Upper lobe of right lung (tissue), 1 donor: ENCODE measurements around the gene KDELR3. TPM values are rescaled to one million over a fixed set of nuclear protein-coding genes. Genes with fewer than 3 reads are reported as not detected.

Source experiments
- ATAC-seq: fragments of 200-7000 bp; cut with Tn5 transposase; one replicate; pipeline ENCODE4 v1.9.1; 2020; ENCODE audit warnings: mild to moderate bottlenecking, moderate library complexity
- DNase-seq: peaks from one replicate; pipeline ENCODE4 v3.0.0-alpha.2; 2020
- H3K27ac ChIP-seq: fragments of 200-600 bp; one replicate; pipeline ENCODE4 v1.8.0; 2022
- H3K27me3 ChIP-seq: fragments of 200-600 bp; one replicate; pipeline ENCODE4 v1.8.0; 2022; ENCODE audit warnings: mild to moderate bottlenecking
- H3K36me3 ChIP-seq: fragments of 200-600 bp; one replicate; pipeline ENCODE4 v1.8.0; 2022
- H3K4me1 ChIP-seq: fragments of 200-600 bp; one replicate; pipeline ENCODE4 v1.8.0; 2022
- H3K4me3 ChIP-seq: fragments of 200-600 bp; one replicate; pipeline ENCODE4 v1.8.0; 2022; ENCODE audit warnings: mild to moderate bottlenecking
- H3K9me3 ChIP-seq: fragments of 200-600 bp; one replicate; pipeline ENCODE4 v1.8.0; 2022
- intact Hi-C: fragments of 100-400 bp; cut with DNase I; formaldehyde crosslinking; loops from one replicate; pipeline ENCODE4 v1.11.0; 2022
- total RNA-seq: library from RNA; stranded (reverse); fragmentation: NEBNext Ultra II Directional; extraction: Animal tissue kit (Norgen Biotek cat#: 25700); gene quantifications from one replicate; pipeline ENCODE4 v1.2.1, GENCODE V29; 2021
- TF ChIP-seq, protein P1 (sequence below): fragments of 200-600 bp; IDR thresholded peaks from one replicate; pipeline ENCODE4 v1.8.0; 2022; ENCODE audit warnings: antibody characterized with exemption
- donor health status: DM: no; HTN: yes; CAD: no; lungs with severe emphysema.

KDELR3 gene
- total RNA-seq, 1 donor from 2014 or later, result 5.9 TPM

DNA sequence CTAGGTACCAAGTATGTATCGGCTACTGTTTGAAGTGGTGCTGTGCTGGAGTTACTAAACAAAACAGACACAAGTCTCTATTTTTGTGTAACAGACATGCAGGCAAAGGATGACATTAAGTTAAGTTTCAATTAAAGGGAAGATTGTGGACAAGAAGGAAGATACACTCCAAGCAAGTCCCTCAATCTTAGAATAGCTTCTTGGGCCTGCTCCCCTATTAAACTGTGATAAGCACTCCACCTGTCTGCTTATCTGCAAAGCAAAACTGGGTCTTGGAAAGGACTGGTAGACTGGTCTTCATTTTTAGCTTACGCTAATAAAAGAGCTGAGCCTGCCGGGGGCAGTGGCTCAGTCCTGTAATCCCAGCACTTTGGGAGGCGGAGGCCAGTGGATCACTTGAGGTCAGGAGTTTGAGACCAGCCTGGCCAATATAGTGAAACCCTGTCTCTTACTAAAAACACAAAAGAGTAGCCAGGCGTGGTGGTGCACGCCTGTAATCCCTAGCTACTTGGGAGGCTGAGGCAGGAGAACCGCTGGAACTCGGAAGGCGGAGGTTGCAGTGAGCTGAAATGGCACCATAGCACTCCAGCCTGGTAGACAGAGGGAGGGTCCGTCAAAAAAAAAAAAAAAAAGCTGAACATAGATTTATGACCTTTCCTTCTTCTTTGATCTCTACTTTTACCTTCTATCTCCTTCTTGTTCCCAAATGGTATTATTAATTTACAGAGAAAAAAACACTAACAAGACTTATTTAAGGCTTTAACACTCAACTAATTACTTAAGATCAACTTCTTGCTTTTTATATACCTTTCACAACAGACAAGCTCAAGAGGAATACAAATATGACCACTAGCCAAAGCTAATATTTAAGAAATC lies 34.1 kb downstream of the KDELR3 start:
- no peak for DNase-seq
- intact Hi-C loops, result no loop called here
- H3K4me1 ChIP-seq, result peaks cover 47% of the 10 kb centered on the region
- H3K36me3 ChIP-seq, result peaks cover 67% of the 10 kb centered on the region
- H3K9me3 ChIP-seq, result no peaks in the 10 kb centered on the region
- no peak overlapping the region for H3K27ac ChIP-seq
- no peak for ATAC-seq
- TF ChIP-seq, protein P1, sequence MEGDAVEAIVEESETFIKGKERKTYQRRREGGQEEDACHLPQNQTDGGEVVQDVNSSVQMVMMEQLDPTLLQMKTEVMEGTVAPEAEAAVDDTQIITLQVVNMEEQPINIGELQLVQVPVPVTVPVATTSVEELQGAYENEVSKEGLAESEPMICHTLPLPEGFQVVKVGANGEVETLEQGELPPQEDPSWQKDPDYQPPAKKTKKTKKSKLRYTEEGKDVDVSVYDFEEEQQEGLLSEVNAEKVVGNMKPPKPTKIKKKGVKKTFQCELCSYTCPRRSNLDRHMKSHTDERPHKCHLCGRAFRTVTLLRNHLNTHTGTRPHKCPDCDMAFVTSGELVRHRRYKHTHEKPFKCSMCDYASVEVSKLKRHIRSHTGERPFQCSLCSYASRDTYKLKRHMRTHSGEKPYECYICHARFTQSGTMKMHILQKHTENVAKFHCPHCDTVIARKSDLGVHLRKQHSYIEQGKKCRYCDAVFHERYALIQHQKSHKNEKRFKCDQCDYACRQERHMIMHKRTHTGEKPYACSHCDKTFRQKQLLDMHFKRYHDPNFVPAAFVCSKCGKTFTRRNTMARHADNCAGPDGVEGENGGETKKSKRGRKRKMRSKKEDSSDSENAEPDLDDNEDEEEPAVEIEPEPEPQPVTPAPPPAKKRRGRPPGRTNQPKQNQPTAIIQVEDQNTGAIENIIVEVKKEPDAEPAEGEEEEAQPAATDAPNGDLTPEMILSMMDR, result no peak
- H3K27me3 ChIP-seq, result no peaks in the 10 kb centered on the region
- peak overlapping the region; percentile 80 for H3K4me3 ChIP-seq

DNA sequence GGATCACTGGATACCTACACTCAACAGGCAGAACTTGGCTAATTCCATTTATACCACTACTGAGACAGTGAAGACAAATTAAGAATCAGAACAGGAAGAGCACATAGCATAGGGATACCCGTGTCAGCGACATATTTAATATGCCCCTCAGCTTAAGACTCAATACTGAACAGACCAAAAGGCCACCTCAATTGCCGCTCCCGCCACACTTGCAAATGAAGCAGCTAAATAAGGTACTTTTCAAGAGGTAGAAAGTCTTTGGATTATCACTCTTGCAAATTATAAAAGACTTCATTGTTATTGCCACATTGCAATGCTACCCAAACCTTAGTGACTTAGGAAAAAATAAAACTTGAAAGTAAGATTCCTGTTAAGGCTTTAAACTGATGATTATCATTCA lies 35.1 kb downstream of the KDELR3 start:
- ATAC-seq, result no peak

DNA sequence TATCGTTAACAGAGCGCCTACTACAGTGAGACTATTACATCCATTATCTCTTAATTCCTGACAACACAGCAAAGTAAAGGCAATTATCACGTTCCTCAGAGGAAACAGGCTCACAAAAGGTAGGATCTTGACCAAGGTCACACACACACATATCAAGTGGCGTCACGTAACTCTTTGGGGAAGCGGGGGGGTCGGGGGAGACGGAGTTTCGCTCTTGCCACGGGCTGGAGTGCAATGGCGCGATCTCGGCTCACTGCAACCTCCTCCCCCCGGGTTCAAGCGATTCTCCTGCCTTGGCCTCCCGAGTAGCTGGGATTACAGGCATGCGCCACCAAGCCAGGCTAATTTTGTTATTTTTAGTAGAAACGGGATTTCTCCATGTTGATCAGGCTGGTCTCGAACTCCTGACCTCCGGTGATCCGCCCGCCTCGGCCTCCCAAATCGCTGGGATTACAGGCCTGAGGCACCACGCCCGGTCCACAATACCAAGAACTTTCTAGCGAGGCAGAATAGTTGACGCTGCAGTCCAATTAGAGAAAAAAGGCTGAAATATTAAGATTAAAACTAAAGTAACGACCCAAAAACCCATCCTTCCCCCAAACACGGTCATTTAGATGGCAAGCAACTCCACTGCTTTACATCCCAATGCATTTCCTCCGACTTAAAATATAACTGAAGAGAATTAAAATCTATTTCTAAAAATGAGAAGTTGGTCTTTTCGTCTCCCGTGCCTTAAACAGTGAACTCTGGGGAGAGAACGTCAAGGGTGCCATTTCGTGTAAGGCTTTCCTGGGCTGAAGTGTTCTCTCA lies 37.0 kb downstream of the KDELR3 start:
- Histone ChIP-seq H3K36me3 (peaks cover 38% of the 10 kb centered on the region), H3K4me1 (peaks cover 42% of the 10 kb centered on the region), H3K27me3 (no peaks in the 10 kb centered on the region), H3K27ac (peak overlapping the region; percentile 100), H3K4me3 (peak overlapping the region; percentile 80), H3K9me3 (no peaks in the 10 kb centered on the region)
- intact Hi-C loops, result no loop called here
- TF ChIP-seq, protein P1, result no peak
- peak; percentile 41 for ATAC-seq
- peak; percentile 85 for DNase-seq

More for the DNA sequence above, 35.1 kb downstream of the KDELR3 start:
- H3K27ac ChIP-seq, result no peak overlapping the region
- DNase-seq, result no peak
- intact Hi-C loops, result no loop called here
- H3K36me3 ChIP-seq, result peaks cover 57% of the 10 kb centered on the region
- peaks cover 47% of the 10 kb centered on the region for H3K4me1 ChIP-seq
- no peaks in the 10 kb centered on the region for H3K27me3 ChIP-seq
- peak overlapping the region; percentile 80 for H3K4me3 ChIP-seq
- TF ChIP-seq, protein P1, result no peak
- no peaks in the 10 kb centered on the region for H3K9me3 ChIP-seq

DNA sequence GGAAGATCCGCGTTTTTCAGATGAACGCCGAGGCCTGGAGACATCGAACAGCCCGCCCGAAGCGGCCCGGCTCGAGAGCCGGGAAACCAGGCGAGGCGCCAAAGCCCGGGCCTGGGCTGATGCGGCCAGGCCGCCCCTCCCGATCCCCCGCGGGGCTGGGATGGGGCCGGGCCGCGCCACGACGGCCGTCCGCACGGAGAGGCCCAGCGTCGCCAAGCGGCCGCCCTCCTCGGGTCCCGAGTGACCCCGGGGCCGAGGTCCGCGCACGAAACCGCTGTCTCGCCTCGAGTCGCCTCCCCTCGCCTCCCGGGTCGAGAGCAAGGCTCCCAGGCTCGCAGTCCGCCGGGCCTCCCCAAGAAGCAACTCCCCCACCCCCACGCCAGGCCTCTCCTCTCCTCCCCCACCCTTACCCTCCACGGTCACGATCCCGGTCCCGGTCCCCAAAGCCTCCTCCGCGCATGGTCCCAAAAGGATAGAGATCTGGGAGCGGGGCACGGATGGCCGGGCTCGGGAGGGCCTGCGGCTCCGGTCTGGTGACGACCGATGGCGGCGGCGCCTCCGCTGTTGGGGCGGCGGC lies 37.7 kb downstream of the KDELR3 start:
- TF ChIP-seq, protein P1, result no peak
- Histone ChIP-seq H3K9me3 (no peaks in the 10 kb centered on the region), H3K4me1 (peaks cover 39% of the 10 kb centered on the region), H3K27me3 (no peaks in the 10 kb centered on the region), H3K36me3 (peaks cover 31% of the 10 kb centered on the region), H3K27ac (peak overlapping the region; percentile 100), H3K4me3 (peak overlapping the region; percentile 80)
- DNase-seq (peak; percentile 91), ATAC-seq (peak; percentile 80)
- intact Hi-C loops, result no loop called here

DNA sequence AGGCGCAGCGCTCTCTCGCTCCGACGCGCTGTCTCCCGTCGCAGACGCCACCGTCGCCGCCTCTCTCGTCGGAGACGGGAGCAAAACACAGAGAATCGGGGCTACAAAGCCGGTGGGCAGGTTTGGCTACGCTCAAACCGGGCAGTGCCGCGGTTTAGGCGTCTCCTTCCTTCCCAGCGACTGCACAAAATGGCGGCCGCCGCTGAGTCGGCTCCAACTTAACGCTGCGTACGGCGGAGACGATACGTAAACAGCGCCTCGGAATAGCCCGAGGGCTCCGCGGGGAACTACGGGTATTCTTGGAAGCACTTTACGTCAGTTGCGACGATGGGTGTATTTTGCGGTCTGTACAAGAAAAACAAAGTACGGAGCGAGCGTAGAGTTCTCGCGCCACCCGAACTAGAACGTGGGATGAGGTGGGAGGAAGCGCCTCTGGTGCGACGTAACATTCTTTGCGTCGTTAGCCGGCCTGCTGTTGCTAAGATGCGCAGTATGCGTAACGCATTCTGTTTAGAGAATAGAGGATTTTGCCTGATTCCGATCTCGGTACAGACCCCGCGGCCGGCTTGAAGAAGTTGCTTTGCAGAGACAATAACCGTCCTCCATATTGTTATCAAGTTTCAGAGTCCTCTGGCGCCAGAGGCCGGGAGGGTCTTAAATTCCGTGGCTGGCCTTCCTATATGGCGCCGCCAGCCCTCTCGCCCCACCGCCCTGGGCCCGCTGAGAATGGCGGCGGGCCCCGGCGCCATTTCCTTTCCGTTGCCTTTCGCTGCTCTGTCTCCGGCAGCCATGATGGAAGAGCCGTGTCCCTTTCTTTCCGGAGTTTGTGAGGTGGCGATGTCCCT lies 38.4 kb downstream of the KDELR3 start, which contains the start of gene DDX17:
TSS of gene DDX17 (minus strand) at position 194 of the 845 bp plus-strand sequence.
- peak; percentile 93 for ATAC-seq
- peak; percentile 95 for DNase-seq
- TF ChIP-seq, protein P1, result no peak
- Histone ChIP-seq H3K4me1 (peaks cover 34% of the 10 kb centered on the region), H3K36me3 (peaks cover 24% of the 10 kb centered on the region), H3K4me3 (peak within 1 kb of the TSS; percentile 80), H3K27ac (peak within 1 kb of the TSS; percentile 100), H3K9me3 (no peaks in the 10 kb centered on the region), H3K27me3 (no peaks in the 10 kb centered on the region)
- intact Hi-C loops, result no loop called here
